MCF 10A (cell line): Measurements from ENCODE around the gene CEP112. TPM values are rescaled to one million over a fixed set of nuclear protein-coding genes. Genes with fewer than 3 reads are reported as not detected.

Experiments
- BruUV-seq: library from RNA; stranded (reverse); fragments of 400-500 nt; replicated peaks from 2 replicates; lab custom pipeline; 2021; lab: Mats Ljungman, UMichigan
- CTCF ChIA-PET: fragments of 300-600 bp; sonication (Branson Sonifier 250); formaldehyde crosslinking; extraction: SDS; loops from one replicate; lab custom pipeline; 2021; ENCODE audit warnings: antibody characterized with exemption, inconsistent platforms; lab: Yijun Ruan, JAX
- POLR2A ChIA-PET: fragments of 300-600, 350-650 bp; sonication (Branson Sonifier 250); formaldehyde crosslinking; extraction: SDS; loops from one replicate; lab custom pipeline; 2020; ENCODE audit warnings: antibody characterized with exemption, inconsistent platforms; lab: Yijun Ruan, JAX
- DNase-seq: peaks from one replicate; pipeline ENCODE4 v3.0.0-alpha.2; 2018; ENCODE audit not compliant: unreplicated experiment
- H3K27ac Mint-ChIP-seq: one replicate; pipeline ENCODE4 v1.8.0; 2022; ENCODE audit warnings: mild to moderate bottlenecking, low read depth, mixed read lengths; ENCODE audit not compliant: unreplicated experiment
- H3K27me3 Mint-ChIP-seq: one replicate; pipeline ENCODE4 v1.8.0; 2022; ENCODE audit warnings: mixed read lengths; ENCODE audit not compliant: insufficient read depth, unreplicated experiment
- H3K36me3 Mint-ChIP-seq: one replicate; pipeline ENCODE4 v1.8.0; 2022; ENCODE audit warnings: mild to moderate bottlenecking, moderate library complexity, mixed read lengths; ENCODE audit not compliant: insufficient read depth, unreplicated experiment
- H3K4me1 Mint-ChIP-seq: one replicate; pipeline ENCODE4 v1.8.0; 2022; ENCODE audit warnings: mixed read lengths; ENCODE audit not compliant: insufficient read depth, unreplicated experiment
- H3K4me3 Mint-ChIP-seq: one replicate; pipeline ENCODE4 v1.8.0; 2022; ENCODE audit warnings: mild to moderate bottlenecking, moderate library complexity, mixed read lengths; ENCODE audit not compliant: unreplicated experiment
- H3K9me3 Mint-ChIP-seq: one replicate; pipeline ENCODE4 v1.8.0; 2022; ENCODE audit warnings: mixed read lengths; ENCODE audit not compliant: unreplicated experiment
- CTCF ChIP-seq: fragments of 200-600 bp; IDR thresholded peaks from one replicate; pipeline ENCODE4 v1.8.0; 2022; ENCODE audit warnings: antibody characterized with exemption, mild to moderate bottlenecking; ENCODE audit not compliant: unreplicated experiment
- intact Hi-C: fragments of 100-400 bp; cut with micrococcal nuclease; formaldehyde crosslinking; loops from 2 replicates; pipeline ENCODE4 v1.14.1; 2022
- total RNA-seq: library from RNA; stranded (reverse); gene quantifications from 2 replicates; pipeline ENCODE4 v1.2.3, GENCODE V29; 2022

The CEP112 gene
- total RNA-seq, 1 experiment from 2014 or later: 8.1 TPM

DNA sequence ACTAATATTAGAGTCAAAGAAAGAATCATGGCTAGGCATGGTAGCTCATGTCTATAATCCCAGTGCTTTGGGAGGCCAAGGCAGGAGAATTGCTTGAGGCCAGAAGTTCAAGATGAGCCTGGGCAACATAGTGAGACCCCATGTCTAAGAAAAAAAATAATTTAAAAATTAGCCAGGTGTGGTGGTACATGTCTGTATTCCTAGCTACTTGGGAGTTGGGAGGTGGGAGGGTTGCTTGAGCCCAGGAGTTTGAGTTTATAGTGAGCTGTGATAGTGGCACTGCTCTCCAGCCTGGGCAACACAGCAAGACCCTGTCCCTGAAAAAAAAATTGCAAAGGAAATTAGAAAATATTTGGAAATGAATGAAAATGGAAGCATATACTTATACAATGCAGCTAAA is 420.2 kb downstream of the CEP112 start:
- no peak for TF ChIP-seq CTCF
- CTCF ChIA-PET: interaction anchor here (0.6 to 1.3 kb wide), 3 partner anchors 26 to 539 kb away, joined by 3 to 4 read pairs (median 3); no protein-coding TSS in a partner anchor
- no peaks in the 10 kb centered on the region for H3K9me3 Mint-ChIP-seq
- DNase-seq: no peak
- no peaks in the 10 kb centered on the region for H3K4me1 Mint-ChIP-seq
- no peaks in the 10 kb centered on the region for H3K27me3 Mint-ChIP-seq
- BruUV-seq: no TSS peak
- intact Hi-C loops: no loop called here
- no peak overlapping the region for H3K27ac Mint-ChIP-seq
- H3K36me3 Mint-ChIP-seq: no peaks in the 10 kb centered on the region
- H3K4me3 Mint-ChIP-seq: no peak overlapping the region
- POLR2A ChIA-PET: no interaction called here

- no peak overlapping the region for H3K4me3 Mint-ChIP-seq
- ChIA-PET POLR2A (interaction anchor here (0.9 kb wide), 1 partner anchor 13 kb away, joined by 3 read pairs; no protein-coding TSS in a partner anchor), CTCF (no interaction called here)
- H3K36me3 Mint-ChIP-seq: no peaks in the 10 kb centered on the region
- DNase-seq: no peak
- H3K27ac Mint-ChIP-seq: no peak overlapping the region
- H3K27me3 Mint-ChIP-seq: no peaks in the 10 kb centered on the region
- intact Hi-C loops: no loop called here
- H3K4me1 Mint-ChIP-seq: no peaks in the 10 kb centered on the region
- peaks cover 6% of the 10 kb centered on the region for H3K9me3 Mint-ChIP-seq
- TF ChIP-seq CTCF: no peak
- no TSS peak for BruUV-seq
Measured at GRCh38 chr17:65763786-65764185, 428.1 kb downstream of the CEP112 start.

- Mint-ChIP-seq H3K4me1 (no peaks in the 10 kb centered on the region), H3K27ac (no peak overlapping the region), H3K27me3 (no peaks in the 10 kb centered on the region), H3K9me3 (peaks cover 6% of the 10 kb centered on the region), H3K36me3 (no peaks in the 10 kb centered on the region), H3K4me3 (no peak overlapping the region)
- BruUV-seq: no TSS peak
- CTCF ChIA-PET: no interaction called here
- DNase-seq: no peak
- intact Hi-C loops: no loop called here
- POLR2A ChIA-PET: interaction anchor here (0.9 kb wide), 1 partner anchor 12 kb away, joined by 3 read pairs; no protein-coding TSS in a partner anchor
- TF ChIP-seq CTCF: no peak
Measured at GRCh38 chr17:65762973-65763372, 429.0 kb downstream of the CEP112 start.

- intact Hi-C loops: no loop called here
- H3K9me3 Mint-ChIP-seq: peaks cover 3% of the 10 kb centered on the region
- ChIA-PET POLR2A (no interaction called here), CTCF (no interaction called here)
- DNase-seq: no peak
- H3K4me3 Mint-ChIP-seq: no peak overlapping the region
- H3K36me3 Mint-ChIP-seq: no peaks in the 10 kb centered on the region
- no peaks in the 10 kb centered on the region for H3K27me3 Mint-ChIP-seq
- H3K4me1 Mint-ChIP-seq: peaks cover 12% of the 10 kb centered on the region
- no peak for TF ChIP-seq CTCF
- H3K27ac Mint-ChIP-seq: no peak overlapping the region
- no TSS peak for BruUV-seq
Measured at GRCh38 chr17:65759532-65759931, 432.4 kb downstream of the CEP112 start.
